ENCODE data around the gene LIMA1. TPM values are rescaled to one million over a fixed set of nuclear protein-coding genes. Genes with fewer than 3 reads are reported as not detected.

LIMA1 gene
- total and polyA plus RNA-seq, 2 of the 4 experiments (the other 2 are of a cell fraction), result 126 to 163 TPM

DNA sequence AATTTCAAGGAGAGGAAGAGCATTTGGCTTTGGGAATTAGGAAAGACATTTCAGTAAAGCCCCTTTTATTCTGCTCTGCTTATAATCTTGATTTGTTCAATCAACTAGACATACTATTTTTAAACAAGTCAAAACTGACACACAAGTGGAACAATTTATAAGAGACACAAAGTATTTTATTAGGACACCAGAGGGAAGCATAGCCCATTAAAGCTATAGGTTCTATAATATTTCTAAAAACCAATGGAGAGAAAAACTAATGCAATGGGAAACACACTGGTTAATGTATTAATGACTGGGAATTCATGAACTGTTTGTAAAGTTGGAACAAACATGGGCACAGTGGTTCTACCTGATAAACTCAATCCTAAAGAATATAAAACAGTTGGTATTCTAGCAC is 100.9 kb downstream of the LIMA1 start:
- Histone ChIP-seq H3K23ac (ENCODE audit: low read depth, low read length) (no peak overlapping the region), H3K4me2 (ENCODE audit: low read depth, low read length) (no peak overlapping the region), H3K79me1 (ENCODE audit: low read depth in 1 of 2, low read length in 2 of 2) (peaks cover 17 to 48% of the 10 kb centered on the region in 2 experiments), H2AK5ac (ENCODE audit: low read depth, low read length) (no peak overlapping the region), H2BK20ac (ENCODE audit: low read depth, low read length) (no peak overlapping the region), H3K9me1 (ENCODE audit: insufficient read depth, low read length) (peaks cover 14% of the 10 kb centered on the region), H4K8ac (ENCODE audit: low read depth in 2 of 2, low read length in 2 of 2) (no peak overlapping the region), H2AFZ (replicated peaks; ENCODE audit: low read length, poor library complexity) (no peak overlapping the region), H4K5ac (ENCODE audit: low read depth, low read length) (no peak overlapping the region), H3K56ac (ENCODE audit: extremely low read depth, insufficient read depth, low read length) (no peak overlapping the region), H2BK5ac (ENCODE audit: low read depth, low read length, poor library complexity, severe bottlenecking) (peak overlapping the region; percentile 30), H3K18ac (ENCODE audit: low read depth, low read length) (no peak overlapping the region), H3K14ac (replicated peaks; ENCODE audit: low read depth, low read length) (no peak overlapping the region), H3K36me3 (ENCODE audit: control insufficient read depth, insufficient read depth, low read length) (peaks cover 40% of the 10 kb centered on the region), H3K9me3 (ENCODE audit: control insufficient read depth, insufficient read depth, low read length) (no peaks in the 10 kb centered on the region), H3K4me3 (ENCODE audit: insufficient read depth, low read depth, low read length) (no peak overlapping the region), H3K4me1 (ENCODE audit: control insufficient read depth, insufficient read depth, low read length) (peaks cover 18% of the 10 kb centered on the region), H3K4ac (ENCODE audit: low read depth, low read length) (no peak overlapping the region), H3K9ac (ENCODE audit: low read depth, low read length) (no peak overlapping the region), H3K27me3 (ENCODE audit: control insufficient read depth, insufficient read depth, low read length) (no peaks in the 10 kb centered on the region), H2AK9ac (replicated peaks; ENCODE audit: low read depth, low read length, poor library complexity) (no peak overlapping the region), H3K27ac (ENCODE audit: insufficient read depth, low read length) (no peak overlapping the region), H4K91ac (ENCODE audit: insufficient read depth, low read depth, low read length) (no peak overlapping the region), H2BK120ac (ENCODE audit: low read depth, low read length) (no peak overlapping the region), H4K20me1 (ENCODE audit: insufficient read depth, low read length) (0 out of 2 replicates have a peak, but pooled peaks cover under 1% of the 10 kb centered on the region), H2BK15ac (ENCODE audit: low read depth, low read length) (no peak overlapping the region)
- ChIA-PET POLR2A (ENCODE audit: unreplicated experiment) (no interaction called here), CTCF (interaction anchor here (1.2 kb wide), 1 partner anchor 50 kb away, joined by 3 read pairs; no protein-coding TSS in a partner anchor)
- DNase-seq, result no peak
- intact Hi-C loops (cut with micrococcal nuclease) (no loop called here), in situ Hi-C loops (cut with MboI; ENCODE audit: low sequenced_read_pairs) (no loop called here), dilution Hi-C loops (cut with HindIII; ENCODE audit: low sequenced_read_pairs, unreplicated experiment) (no loop called here)
- no peak for ATAC-seq (ENCODE audit: low read depth)
- TF ChIP-seq RAD21 (IDR thresholded peaks at IDR 0.05; ENCODE audit: low read length) (peak; percentile 13; the same call in 1 of the 2 replicates), NFE2L2 (IDR thresholded peaks at IDR 0.05; ENCODE audit: low read depth, low read length) (no peak), MAZ (IDR thresholded peaks at IDR 0.05; ENCODE audit: borderline replicate concordance, low read depth, low read length) (no peak), RFX5 (IDR thresholded peaks at IDR 0.05; ENCODE audit: low read depth, low read length) (no peak), MAFK (IDR thresholded peaks at IDR 0.05; ENCODE audit: low read depth, low read length) (no peak), CHD1 (IDR thresholded peaks at IDR 0.05; ENCODE audit: low read depth, low read length) (no peak)
- TF ChIP-seq, protein P1, sequence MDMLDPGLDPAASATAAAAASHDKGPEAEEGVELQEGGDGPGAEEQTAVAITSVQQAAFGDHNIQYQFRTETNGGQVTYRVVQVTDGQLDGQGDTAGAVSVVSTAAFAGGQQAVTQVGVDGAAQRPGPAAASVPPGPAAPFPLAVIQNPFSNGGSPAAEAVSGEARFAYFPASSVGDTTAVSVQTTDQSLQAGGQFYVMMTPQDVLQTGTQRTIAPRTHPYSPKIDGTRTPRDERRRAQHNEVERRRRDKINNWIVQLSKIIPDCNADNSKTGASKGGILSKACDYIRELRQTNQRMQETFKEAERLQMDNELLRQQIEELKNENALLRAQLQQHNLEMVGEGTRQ (IDR thresholded peaks at IDR 0.05; ENCODE audit: low read depth, low read length), result no peak
- TF ChIP-seq, protein P2, sequence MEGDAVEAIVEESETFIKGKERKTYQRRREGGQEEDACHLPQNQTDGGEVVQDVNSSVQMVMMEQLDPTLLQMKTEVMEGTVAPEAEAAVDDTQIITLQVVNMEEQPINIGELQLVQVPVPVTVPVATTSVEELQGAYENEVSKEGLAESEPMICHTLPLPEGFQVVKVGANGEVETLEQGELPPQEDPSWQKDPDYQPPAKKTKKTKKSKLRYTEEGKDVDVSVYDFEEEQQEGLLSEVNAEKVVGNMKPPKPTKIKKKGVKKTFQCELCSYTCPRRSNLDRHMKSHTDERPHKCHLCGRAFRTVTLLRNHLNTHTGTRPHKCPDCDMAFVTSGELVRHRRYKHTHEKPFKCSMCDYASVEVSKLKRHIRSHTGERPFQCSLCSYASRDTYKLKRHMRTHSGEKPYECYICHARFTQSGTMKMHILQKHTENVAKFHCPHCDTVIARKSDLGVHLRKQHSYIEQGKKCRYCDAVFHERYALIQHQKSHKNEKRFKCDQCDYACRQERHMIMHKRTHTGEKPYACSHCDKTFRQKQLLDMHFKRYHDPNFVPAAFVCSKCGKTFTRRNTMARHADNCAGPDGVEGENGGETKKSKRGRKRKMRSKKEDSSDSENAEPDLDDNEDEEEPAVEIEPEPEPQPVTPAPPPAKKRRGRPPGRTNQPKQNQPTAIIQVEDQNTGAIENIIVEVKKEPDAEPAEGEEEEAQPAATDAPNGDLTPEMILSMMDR (conservative IDR thresholded peaks at IDR 0.05; ENCODE audit: low read depth, low read length), result 0 out of 2 replicates have a peak, but pooled peaks have one; percentile 18
- no TSS peak for BruUV-seq (replicated peaks)

Measured in IMR-90 (cell line).